Hepatic stellate cell (primary cell): ENCODE results near the gene DGUOK.
"Not testable (repeated sequence)": the region's sequence is repeated elsewhere in the genome, so short reads cannot be mapped to it uniquely, and the experiment has no call there.

ENCODE experiments used
- DNase-seq: peaks from one replicate; pipeline ENCODE4 v3.0.0; 2011; ENCODE audit warnings: low spot score

The DGUOK gene

GRCh38 chr2:73926493-73927327, at the start of gene DGUOK:
Gene DGUOK (plus strand): TSS chr2:73926880. CDS start chr2:73926911, 31 bp downstream.
- DNase-seq: peak; percentile 94

GRCh38 chr2:73877071-73877802, 49.4 kb upstream of the DGUOK start:
- no peak for DNase-seq

- not testable (repeated sequence) for DNase-seq
These were observed 48.7 kb upstream of the DGUOK start for GRCh38 chr2:73877984-73878383.

GRCh38 chr2:73885406-73885805, 41.3 kb upstream of the DGUOK start:
- DNase-seq: no peak

- no peak for DNase-seq
These were observed 40.3 kb upstream of the DGUOK start for GRCh38 chr2:73886357-73886756.

GRCh38 chr2:73887596-73888353, 38.9 kb upstream of the DGUOK start:
- not testable (repeated sequence) for DNase-seq

GRCh38 chr2:73888388-73888787, 38.3 kb upstream of the DGUOK start:
- DNase-seq: no peak

- no peak for DNase-seq
These were observed 37.5 kb upstream of the DGUOK start for GRCh38 chr2:73889206-73889605.

- no peak for DNase-seq
These were observed 36.2 kb upstream of the DGUOK start for GRCh38 chr2:73890301-73891092.

- no peak for DNase-seq
These were observed 35.3 kb upstream of the DGUOK start for GRCh38 chr2:73891276-73891901.

GRCh38 chr2:73892631-73893329, 33.9 kb upstream of the DGUOK start, which contains the start of gene ACTG2:
Gene ACTG2 (plus strand): TSS chr2:73893008. CDS start chr2:73901312, 8,304 bp downstream.
- peak; percentile 17 for DNase-seq

GRCh38 chr2:73893764-73894474, 32.8 kb upstream of the DGUOK start:
- DNase-seq: no peak

GRCh38 chr2:73894475-73894850, 32.2 kb upstream of the DGUOK start:
- no peak for DNase-seq

GRCh38 chr2:73894877-73895276, 31.8 kb upstream of the DGUOK start:
- no peak for DNase-seq

- DNase-seq: no peak
These were observed 31.2 kb upstream of the DGUOK start for GRCh38 chr2:73895473-73895872.

GRCh38 chr2:73896362-73897239, 30.1 kb upstream of the DGUOK start:
- DNase-seq: peak; percentile 62

GRCh38 chr2:73897240-73897583, 29.5 kb upstream of the DGUOK start:
- no peak for DNase-seq

- DNase-seq: no peak
These were observed 28.7 kb upstream of the DGUOK start for GRCh38 chr2:73897934-73898333.

- DNase-seq: no peak
These were observed 26.8 kb upstream of the DGUOK start for GRCh38 chr2:73899801-73900336.
